Keratinocyte (primary cell): ENCODE results near the gene SNRPA1. TPM values are rescaled to one million over a fixed set of nuclear protein-coding genes. Genes with fewer than 3 reads are reported as not detected.
A peak's percentile ranks its signal among the peaks of the same experiment; 100 is the strongest.

Experiments used
- DNase-seq: peaks from one replicate; pipeline ENCODE4 v3.0.0-alpha.2; 2011; ENCODE audit warnings: low read depth, missing footprints, low spot score
- FAIRE-seq: peaks from 2 replicates; lab custom pipeline; 2011; peaks lifted over from hg19 to GRCh38; lab: Jason Lieb, UNC
- H2AFZ ChIP-seq: 2 replicates; pipeline ENCODE4 v1.6.0; 2012; ENCODE audit warnings: low read length, control low read depth, inconsistent platforms; ENCODE audit not compliant: control insufficient read depth
- H3K27ac ChIP-seq: 2 replicates; pipeline ENCODE4 v1.5.1; 2011; ENCODE audit warnings: low read length; ENCODE audit not compliant: control insufficient read depth, insufficient read depth
- H3K27me3 ChIP-seq: 3 replicates; pipeline ENCODE4 v1.6.0; 2011; ENCODE audit warnings: low read length; ENCODE audit not compliant: control insufficient read depth, insufficient read depth; ENCODE audit errors: extremely low read depth
- H3K36me3 ChIP-seq, 2 experiments: 2 replicates in 1 of 2; 3 replicates in 1 of 2; pipeline ENCODE4 v1.5.1; 2011; ENCODE audit warnings: low read length in 2 of 2, mild to moderate bottlenecking in 1 of 2; ENCODE audit not compliant: control insufficient read depth in 2 of 2, insufficient read depth in 2 of 2; ENCODE audit errors: extremely low read depth in 1 of 2
- H3K4me1 ChIP-seq: 3 replicates; pipeline ENCODE4 v1.5.1; 2011; ENCODE audit warnings: low read length; ENCODE audit not compliant: control insufficient read depth, insufficient read depth; ENCODE audit errors: extremely low read depth
- H3K4me2 ChIP-seq: 3 replicates; pipeline ENCODE4 v1.6.0; 2011; ENCODE audit warnings: low read depth, low read length; ENCODE audit not compliant: control insufficient read depth, insufficient read depth; ENCODE audit errors: extremely low read depth
- H3K4me3 ChIP-seq, 3 experiments: fragments of 200-600 bp in 1 of 3; sonication (generic) in 1 of 3; 2 replicates in 2 of 3; 3 replicates in 1 of 3; pipeline ENCODE4 v1.5.1; 2011 to 2016; ENCODE audit warnings: low read length in 3 of 3, mild to moderate bottlenecking in 3 of 3, control low read depth in 2 of 3, inconsistent platforms in 1 of 3, low read depth in 1 of 3, mixed read lengths in 1 of 3, mixed run types in 1 of 3, moderate library complexity in 1 of 3; ENCODE audit not compliant: control insufficient read depth in 2 of 3, insufficient read depth in 2 of 3; ENCODE audit errors: extremely low read depth in 1 of 3
- H3K79me2 ChIP-seq: 2 replicates; pipeline ENCODE4 v1.6.0; 2012; ENCODE audit warnings: low read length; ENCODE audit not compliant: control insufficient read depth, insufficient read depth
- H3K9ac ChIP-seq: 3 replicates; pipeline ENCODE4 v1.6.0; 2011; ENCODE audit warnings: low read length; ENCODE audit not compliant: control insufficient read depth, insufficient read depth; ENCODE audit errors: extremely low read depth
- H3K9me1 ChIP-seq: 3 replicates; pipeline ENCODE4 v1.6.0; 2011; ENCODE audit warnings: low read length; ENCODE audit not compliant: control insufficient read depth, insufficient read depth; ENCODE audit errors: extremely low read depth
- H3K9me3 ChIP-seq: 2 replicates; pipeline ENCODE4 v1.5.1; 2012; ENCODE audit warnings: low read depth, low read length; ENCODE audit not compliant: control insufficient read depth
- H4K20me1 ChIP-seq: 3 replicates; pipeline ENCODE4 v1.6.0; 2011; ENCODE audit warnings: low read length; ENCODE audit not compliant: control insufficient read depth, insufficient read depth; ENCODE audit errors: extremely low read depth
- EZH2 ChIP-seq: IDR thresholded peaks from one replicate; pipeline ENCODE4 v1.6.1; 2012; ENCODE audit warnings: inconsistent platforms, mild to moderate bottlenecking, low read length, moderate library complexity
- dilution Hi-C: fragments of 300-500 bp; cut with MboI; formaldehyde crosslinking; loops from one replicate; pipeline ENCODE4 v1.7.0; 2020; ENCODE audit warnings: low sequenced_read_pairs; ENCODE audit not compliant: extremely low pct_ligation_motif_present
- polyA plus RNA-seq, 5 experiments: library from polyadenylated mRNA; depleted of rRNA in 3 of 5; stranded (reverse) in 3 of 5; stranded (forward) in 1 of 5; unstranded in 1 of 5; fragments of >200 nt; gene quantifications; 1 replicate in 1 of 5; 2 replicates in 3 of 5; 3 replicates in 1 of 5; pipeline versions ENCODE4 v1.2.1 to v1.2.3, GENCODE V29; 2011 to 2012; ENCODE audit warnings: missing spikeins in 2 of 5, low read depth in 1 of 5, low replicate concordance in 1 of 5
- TF ChIP-seq, protein P1 (sequence below), 3 experiments: IDR thresholded peaks in 1 of 3; conservative IDR thresholded peaks in 1 of 3; optimal IDR thresholded peaks in 1 of 3; 2 replicates in 2 of 3; 3 replicates in 1 of 3; pipeline versions ENCODE3 to v1.5.1; 2011; ENCODE audit warnings: low read length in 3 of 3, mild to moderate bottlenecking in 3 of 3, moderate library complexity in 2 of 3, control low read depth in 1 of 3, inconsistent platforms in 1 of 3; ENCODE audit not compliant: insufficient read depth in 2 of 3; ENCODE audit errors: extremely low read depth in 1 of 3

SNRPA1 gene
- polyA plus RNA-seq, 1 donor (not counting 4 experiments of a cell fraction or from before 2014, with no cell fraction given) = 106 TPM

DNA sequence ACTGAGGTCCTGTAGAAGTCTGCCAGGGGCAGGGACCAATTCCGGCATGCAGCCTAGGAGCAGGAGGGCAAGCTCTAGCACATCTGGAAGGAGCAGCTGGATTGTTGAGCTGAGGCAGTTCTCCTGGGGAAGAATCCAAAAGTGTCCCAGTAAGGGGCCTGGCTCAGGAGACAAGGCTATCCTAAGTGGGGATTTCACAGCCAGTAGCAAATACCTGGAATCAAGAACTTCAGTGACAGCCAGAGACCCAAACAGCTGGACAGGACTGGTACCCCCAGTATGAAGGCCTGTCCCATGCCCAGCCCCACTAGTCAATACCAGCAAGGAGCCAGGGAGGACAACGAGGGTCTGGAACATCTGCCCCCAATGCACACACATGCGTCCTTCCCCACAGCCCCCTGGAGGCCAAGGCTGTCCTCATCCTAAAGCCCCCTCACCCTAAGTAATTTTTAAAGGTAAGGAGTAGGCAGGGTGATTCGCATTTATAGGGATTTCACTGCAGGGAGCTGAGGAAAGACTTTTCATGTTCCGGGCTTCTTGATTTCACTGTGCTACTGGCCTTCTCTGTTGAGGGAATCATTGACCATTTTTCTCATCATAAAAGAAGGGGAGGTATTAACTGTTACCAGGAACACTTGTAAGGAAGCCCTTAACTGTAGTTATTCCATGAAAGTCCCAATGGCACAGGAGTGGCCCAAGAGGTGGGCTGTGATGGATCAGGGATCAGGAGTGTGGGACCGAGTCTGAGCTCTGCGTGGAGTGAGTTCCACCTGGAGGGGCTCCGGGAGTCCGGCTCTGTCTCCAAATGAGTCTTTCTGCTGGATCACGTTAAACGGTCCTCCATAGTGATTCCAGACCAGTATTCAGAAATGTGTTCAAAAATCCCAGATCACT lies 40.6 kb downstream of the SNRPA1 start:
- Histone ChIP-seq H2AFZ (no peak overlapping the region), H3K27me3 (no peaks in the 10 kb centered on the region), H3K4me3 (no peak overlapping the region), H3K9me3 (no peaks in the 10 kb centered on the region), H3K4me2 (no peak overlapping the region), H3K4me1 (peaks cover 7% of the 10 kb centered on the region), H4K20me1 (peaks cover 4% of the 10 kb centered on the region), H3K79me2 (peaks cover 20% of the 10 kb centered on the region), H3K27ac (no peak overlapping the region), H3K9me1 (no peaks in the 10 kb centered on the region), H3K36me3 (no peaks in the 10 kb centered on the region), H3K9ac (no peak overlapping the region)
- dilution Hi-C loops = no loop called here
- FAIRE-seq = no peak
- no peak for TF ChIP-seq EZH2
- TF ChIP-seq, protein P1, sequence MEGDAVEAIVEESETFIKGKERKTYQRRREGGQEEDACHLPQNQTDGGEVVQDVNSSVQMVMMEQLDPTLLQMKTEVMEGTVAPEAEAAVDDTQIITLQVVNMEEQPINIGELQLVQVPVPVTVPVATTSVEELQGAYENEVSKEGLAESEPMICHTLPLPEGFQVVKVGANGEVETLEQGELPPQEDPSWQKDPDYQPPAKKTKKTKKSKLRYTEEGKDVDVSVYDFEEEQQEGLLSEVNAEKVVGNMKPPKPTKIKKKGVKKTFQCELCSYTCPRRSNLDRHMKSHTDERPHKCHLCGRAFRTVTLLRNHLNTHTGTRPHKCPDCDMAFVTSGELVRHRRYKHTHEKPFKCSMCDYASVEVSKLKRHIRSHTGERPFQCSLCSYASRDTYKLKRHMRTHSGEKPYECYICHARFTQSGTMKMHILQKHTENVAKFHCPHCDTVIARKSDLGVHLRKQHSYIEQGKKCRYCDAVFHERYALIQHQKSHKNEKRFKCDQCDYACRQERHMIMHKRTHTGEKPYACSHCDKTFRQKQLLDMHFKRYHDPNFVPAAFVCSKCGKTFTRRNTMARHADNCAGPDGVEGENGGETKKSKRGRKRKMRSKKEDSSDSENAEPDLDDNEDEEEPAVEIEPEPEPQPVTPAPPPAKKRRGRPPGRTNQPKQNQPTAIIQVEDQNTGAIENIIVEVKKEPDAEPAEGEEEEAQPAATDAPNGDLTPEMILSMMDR (optimal IDR thresholded peaks at IDR 0.05 in 1 of 3, IDR thresholded peaks at IDR 0.05 in 1 of 3, conservative IDR thresholded peaks at IDR 0.05 in 1 of 3; ENCODE audit: extremely low read depth in 1 of 3, insufficient read depth in 2 of 3, low read length in 3 of 3) = no peak
- DNase-seq = no peak

DNA sequence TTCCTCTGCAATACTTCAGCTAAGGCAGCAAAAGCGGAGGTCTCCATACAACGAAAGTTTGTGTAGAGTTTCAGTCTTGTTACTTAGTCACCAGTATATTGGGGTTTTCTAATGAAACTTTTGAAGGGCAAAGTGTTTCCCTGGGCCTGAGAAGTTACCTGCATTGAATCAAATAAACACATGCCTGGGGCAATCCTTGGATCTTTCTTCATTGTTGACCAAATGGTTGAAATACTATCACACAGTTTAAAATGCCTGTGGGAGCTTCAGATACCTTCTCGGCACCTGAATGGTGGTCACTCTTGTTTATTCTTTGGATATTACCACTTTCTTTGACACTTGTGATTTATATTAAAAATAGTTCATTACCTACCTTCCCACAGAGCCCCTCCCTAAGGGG lies 42.2 kb downstream of the SNRPA1 start:
- no peak for FAIRE-seq

More for the DNA sequence above, 42.2 kb downstream of the SNRPA1 start:
- Histone ChIP-seq H3K9me1 (no peaks in the 10 kb centered on the region), H3K4me2 (peak overlapping the region; percentile 83), H4K20me1 (peaks cover 4% of the 10 kb centered on the region), H3K27me3 (no peaks in the 10 kb centered on the region), H3K4me1 (peaks cover 15% of the 10 kb centered on the region), H3K27ac (no peak overlapping the region), H3K9me3 (no peaks in the 10 kb centered on the region), H3K9ac (peak overlapping the region; percentile 66), H3K4me3 (peak overlapping the region; percentile 53 to 79 (median 75)), H3K36me3 (no peaks in the 10 kb centered on the region), H3K79me2 (peaks cover 35% of the 10 kb centered on the region), H2AFZ (no peak overlapping the region)
- dilution Hi-C loops = no loop called here
- no peak for TF ChIP-seq EZH2
- TF ChIP-seq, protein P1 (optimal IDR thresholded peaks at IDR 0.05 in 1 of 3, IDR thresholded peaks at IDR 0.05 in 1 of 3, conservative IDR thresholded peaks at IDR 0.05 in 1 of 3; ENCODE audit: extremely low read depth in 1 of 3, insufficient read depth in 2 of 3, low read length in 3 of 3) = no peak
- no peak for DNase-seq
